ENCODE measurements around the gene UBASH3B.

Gene UBASH3B

DNA sequence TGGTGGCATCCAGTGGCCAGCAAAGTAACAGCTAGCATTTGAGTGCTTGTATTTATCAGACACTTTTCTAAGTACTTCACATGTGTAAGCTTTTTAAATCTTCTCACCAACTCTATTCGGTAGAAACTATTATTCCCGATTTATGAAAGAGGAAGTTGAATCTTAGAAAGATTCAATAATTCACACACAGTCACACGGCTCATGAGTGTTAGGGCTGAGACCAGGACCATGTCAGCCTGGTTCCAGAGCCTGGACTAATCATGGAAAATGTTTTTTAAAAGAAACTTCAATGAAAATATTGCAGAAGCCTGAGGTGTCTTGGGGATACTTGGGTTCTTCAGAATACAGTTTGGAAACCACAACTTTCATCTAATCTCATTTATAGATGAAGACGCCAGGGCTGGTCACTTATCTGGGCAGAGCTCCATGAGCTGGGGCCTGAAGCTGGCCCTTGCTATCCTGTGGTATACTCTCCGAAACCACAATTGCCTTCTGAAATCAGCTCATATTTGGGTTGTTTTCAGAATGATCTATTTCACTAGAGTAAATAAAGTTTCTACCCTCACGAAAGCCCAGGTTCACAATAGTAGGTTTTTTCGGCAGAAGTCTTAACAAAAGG, 178.4 kb downstream of the UBASH3B start:
- no peaks in the 10 kb centered on the region for H3K27me3 ChIP-seq (ENCODE audit: insufficient read depth, low read length, poor library complexity, severe bottlenecking)
- H3K79me2 ChIP-seq (ENCODE audit: insufficient read depth, low read length) = no peaks in the 10 kb centered on the region
- TF ChIP-seq, protein P1, sequence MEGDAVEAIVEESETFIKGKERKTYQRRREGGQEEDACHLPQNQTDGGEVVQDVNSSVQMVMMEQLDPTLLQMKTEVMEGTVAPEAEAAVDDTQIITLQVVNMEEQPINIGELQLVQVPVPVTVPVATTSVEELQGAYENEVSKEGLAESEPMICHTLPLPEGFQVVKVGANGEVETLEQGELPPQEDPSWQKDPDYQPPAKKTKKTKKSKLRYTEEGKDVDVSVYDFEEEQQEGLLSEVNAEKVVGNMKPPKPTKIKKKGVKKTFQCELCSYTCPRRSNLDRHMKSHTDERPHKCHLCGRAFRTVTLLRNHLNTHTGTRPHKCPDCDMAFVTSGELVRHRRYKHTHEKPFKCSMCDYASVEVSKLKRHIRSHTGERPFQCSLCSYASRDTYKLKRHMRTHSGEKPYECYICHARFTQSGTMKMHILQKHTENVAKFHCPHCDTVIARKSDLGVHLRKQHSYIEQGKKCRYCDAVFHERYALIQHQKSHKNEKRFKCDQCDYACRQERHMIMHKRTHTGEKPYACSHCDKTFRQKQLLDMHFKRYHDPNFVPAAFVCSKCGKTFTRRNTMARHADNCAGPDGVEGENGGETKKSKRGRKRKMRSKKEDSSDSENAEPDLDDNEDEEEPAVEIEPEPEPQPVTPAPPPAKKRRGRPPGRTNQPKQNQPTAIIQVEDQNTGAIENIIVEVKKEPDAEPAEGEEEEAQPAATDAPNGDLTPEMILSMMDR (conservative IDR thresholded peaks at IDR 0.05; ENCODE audit: low read length) = no peak
- TF ChIP-seq EZH2phosphoT487 (IDR thresholded peaks at IDR 0.05; ENCODE audit: borderline replicate concordance) = no peak
- peaks cover 42% of the 10 kb centered on the region for H3K4me1 ChIP-seq (ENCODE audit: insufficient read depth, low read length, poor library complexity, severe bottlenecking)
- no peak overlapping the region for H3K9ac ChIP-seq (ENCODE audit: low read depth, low read length, poor library complexity, severe bottlenecking)
- no peak overlapping the region for H3K4me2 ChIP-seq (ENCODE audit: low read depth, low read length, poor library complexity, severe bottlenecking)
- no peaks in the 10 kb centered on the region for H3K9me3 ChIP-seq (ENCODE audit: insufficient read depth, low read depth, low read length)
- no peak overlapping the region for H3K4me3 ChIP-seq (ENCODE audit: low read length, poor library complexity, severe bottlenecking)
- H3F3A ChIP-seq (ENCODE audit: low read depth) = no peaks in the 10 kb centered on the region
- no peaks in the 10 kb centered on the region for H3K9me2 ChIP-seq (replicated peaks; ENCODE audit: low read depth, low read length)
- no peak overlapping the region for H2AFZ ChIP-seq (ENCODE audit: low read length)
- no peaks in the 10 kb centered on the region for H3K36me3 ChIP-seq (ENCODE audit: insufficient read depth, low read length)
- H4K20me1 ChIP-seq (ENCODE audit: insufficient read depth, low read length, poor library complexity, severe bottlenecking) = no peaks in the 10 kb centered on the region

DNA sequence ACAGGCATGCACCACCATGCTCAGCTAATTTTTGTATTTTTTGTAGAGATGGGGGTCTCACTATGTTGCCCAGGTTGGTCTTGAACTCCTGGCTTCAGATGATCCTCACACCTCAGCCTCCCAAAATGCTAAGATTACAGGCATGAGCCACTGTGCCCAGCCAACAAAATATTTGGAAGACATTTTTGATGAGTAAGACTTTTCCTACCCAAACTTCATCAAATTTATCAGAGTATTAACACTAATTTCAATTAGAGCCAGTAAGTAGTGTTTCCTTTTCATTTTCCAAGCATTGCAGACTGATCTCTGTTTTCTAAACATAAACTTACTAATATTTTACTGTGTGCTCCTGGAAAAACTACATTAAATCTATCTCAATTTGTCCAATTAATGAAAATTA, 181.4 kb downstream of the UBASH3B start:
- H4K20me1 ChIP-seq (ENCODE audit: insufficient read depth, low read length, poor library complexity, severe bottlenecking) = no peaks in the 10 kb centered on the region

DNA sequence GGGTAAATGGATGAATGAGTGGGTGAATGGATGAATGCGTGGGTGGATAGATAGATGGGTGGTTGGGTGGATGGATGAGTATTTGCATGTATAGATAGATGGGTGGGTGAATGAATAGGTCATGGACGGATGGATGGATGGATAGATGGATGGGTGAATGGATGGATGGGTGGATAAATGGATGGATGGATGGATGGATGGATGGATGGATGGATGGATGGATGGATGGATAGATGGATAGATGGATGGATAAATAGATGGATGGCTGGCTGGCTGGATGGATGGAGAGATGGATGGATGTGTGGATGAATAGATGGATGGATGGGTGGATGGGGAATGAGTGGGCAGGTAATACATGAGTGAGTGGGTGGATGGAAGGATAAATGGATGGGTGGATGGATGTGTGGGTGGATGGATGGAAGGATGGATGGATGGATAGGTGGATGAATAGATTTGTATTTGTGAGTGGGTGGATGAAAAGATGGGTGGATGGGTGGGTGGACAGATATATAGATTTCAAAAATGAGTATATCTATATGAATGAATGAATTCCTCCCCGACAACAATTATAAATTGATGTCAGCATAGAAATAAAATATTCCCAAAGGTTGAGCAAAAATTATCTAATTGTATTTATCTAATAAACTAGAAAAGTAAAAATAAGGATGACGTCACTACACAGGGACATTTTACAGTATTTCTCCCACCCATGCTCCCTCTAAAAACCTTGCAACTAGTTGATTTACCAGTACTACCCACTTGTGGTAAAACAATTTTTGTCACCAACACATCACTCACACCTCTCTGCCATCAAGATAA, 182.2 kb downstream of the UBASH3B start:
- Histone ChIP-seq H4K20me1 (ENCODE audit: insufficient read depth, low read length, poor library complexity, severe bottlenecking) (no peaks in the 10 kb centered on the region), H3K27me3 (ENCODE audit: insufficient read depth, low read length, poor library complexity, severe bottlenecking) (no peaks in the 10 kb centered on the region), H3K4me2 (ENCODE audit: low read depth, low read length, poor library complexity, severe bottlenecking) (peak overlapping the region; percentile 21), H3K9ac (ENCODE audit: low read depth, low read length, poor library complexity, severe bottlenecking) (no peak overlapping the region), H3F3A (ENCODE audit: low read depth) (0 out of 2 replicates have a peak, but pooled peaks cover 2% of the 10 kb centered on the region), H3K79me2 (ENCODE audit: insufficient read depth, low read length) (no peaks in the 10 kb centered on the region), H3K36me3 (ENCODE audit: insufficient read depth, low read length) (no peaks in the 10 kb centered on the region), H3K9me2 (replicated peaks; ENCODE audit: low read depth, low read length) (no peaks in the 10 kb centered on the region), H3K9me3 (ENCODE audit: insufficient read depth, low read depth, low read length) (no peaks in the 10 kb centered on the region), H3K4me1 (ENCODE audit: insufficient read depth, low read length, poor library complexity, severe bottlenecking) (peaks cover 46% of the 10 kb centered on the region), H2AFZ (ENCODE audit: low read length) (peak overlapping the region; percentile 69), H3K4me3 (ENCODE audit: low read length, poor library complexity, severe bottlenecking) (no peak overlapping the region)
- TF ChIP-seq EZH2phosphoT487 (IDR thresholded peaks at IDR 0.05; ENCODE audit: borderline replicate concordance) = no peak
- TF ChIP-seq, protein P1 (conservative IDR thresholded peaks at IDR 0.05; ENCODE audit: low read length) = no peak

More for the DNA sequence above, 181.4 kb downstream of the UBASH3B start:
- H3K79me2 ChIP-seq (ENCODE audit: insufficient read depth, low read length) = no peaks in the 10 kb centered on the region
- no peak overlapping the region for H3K4me3 ChIP-seq (ENCODE audit: low read length, poor library complexity, severe bottlenecking)
- TF ChIP-seq EZH2phosphoT487 (IDR thresholded peaks at IDR 0.05; ENCODE audit: borderline replicate concordance) = no peak
- TF ChIP-seq, protein P1 (conservative IDR thresholded peaks at IDR 0.05; ENCODE audit: low read length) = no peak
- H3K27me3 ChIP-seq (ENCODE audit: insufficient read depth, low read length, poor library complexity, severe bottlenecking) = no peaks in the 10 kb centered on the region
- no peaks in the 10 kb centered on the region for H3K36me3 ChIP-seq (ENCODE audit: insufficient read depth, low read length)
- no peaks in the 10 kb centered on the region for H3K9me3 ChIP-seq (ENCODE audit: insufficient read depth, low read depth, low read length)
- no peaks in the 10 kb centered on the region for H3F3A ChIP-seq (ENCODE audit: low read depth)
- H3K9me2 ChIP-seq (replicated peaks; ENCODE audit: low read depth, low read length) = no peaks in the 10 kb centered on the region
- peaks cover 49% of the 10 kb centered on the region for H3K4me1 ChIP-seq (ENCODE audit: insufficient read depth, low read length, poor library complexity, severe bottlenecking)
- H3K9ac ChIP-seq (ENCODE audit: low read depth, low read length, poor library complexity, severe bottlenecking) = no peak overlapping the region
- H3K4me2 ChIP-seq (ENCODE audit: low read depth, low read length, poor library complexity, severe bottlenecking) = no peak overlapping the region
- H2AFZ ChIP-seq (ENCODE audit: low read length) = no peak overlapping the region
